Measurements from ENCODE around the gene SPAG9. TPM values are rescaled to one million over a fixed set of nuclear protein-coding genes. Genes with fewer than 3 reads are reported as not detected.
A peak's percentile ranks its signal among the peaks of the same experiment; 100 is the strongest.

The SPAG9 gene
- total RNA-seq, 4 donors from 2014 or later, result 85.2 to 110 (median 94.3) TPM

- Histone ChIP-seq H3K36me3 (peaks cover 4 to 46% of the 10 kb centered on the region in 2 donors), H3K27me3 (no peaks in the 10 kb centered on the region), H3K27ac (no peak overlapping the region), H3K4me1 (peaks cover 0 to 12% (median 5%) of the 10 kb centered on the region in 3 donors), H3K9me3 (no peaks in the 10 kb centered on the region), H3K4me3 (no peak overlapping the region)
- 79 to 86% methylated on average over 7 to 8 of the region's 9 CpGs for WGBS, 2 donors (ENCODE audit: low coverage in 1 of 2)
- no peak for ATAC-seq
- TF ChIP-seq POLR2A (IDR thresholded peaks at IDR 0.05), result no peak
- TF ChIP-seq, protein P1, sequence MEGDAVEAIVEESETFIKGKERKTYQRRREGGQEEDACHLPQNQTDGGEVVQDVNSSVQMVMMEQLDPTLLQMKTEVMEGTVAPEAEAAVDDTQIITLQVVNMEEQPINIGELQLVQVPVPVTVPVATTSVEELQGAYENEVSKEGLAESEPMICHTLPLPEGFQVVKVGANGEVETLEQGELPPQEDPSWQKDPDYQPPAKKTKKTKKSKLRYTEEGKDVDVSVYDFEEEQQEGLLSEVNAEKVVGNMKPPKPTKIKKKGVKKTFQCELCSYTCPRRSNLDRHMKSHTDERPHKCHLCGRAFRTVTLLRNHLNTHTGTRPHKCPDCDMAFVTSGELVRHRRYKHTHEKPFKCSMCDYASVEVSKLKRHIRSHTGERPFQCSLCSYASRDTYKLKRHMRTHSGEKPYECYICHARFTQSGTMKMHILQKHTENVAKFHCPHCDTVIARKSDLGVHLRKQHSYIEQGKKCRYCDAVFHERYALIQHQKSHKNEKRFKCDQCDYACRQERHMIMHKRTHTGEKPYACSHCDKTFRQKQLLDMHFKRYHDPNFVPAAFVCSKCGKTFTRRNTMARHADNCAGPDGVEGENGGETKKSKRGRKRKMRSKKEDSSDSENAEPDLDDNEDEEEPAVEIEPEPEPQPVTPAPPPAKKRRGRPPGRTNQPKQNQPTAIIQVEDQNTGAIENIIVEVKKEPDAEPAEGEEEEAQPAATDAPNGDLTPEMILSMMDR (IDR thresholded peaks at IDR 0.05), result no peak
- TF ChIP-seq EP300 (IDR thresholded peaks at IDR 0.05), result no peak
- TF ChIP-seq POLR2AphosphoS5 (IDR thresholded peaks at IDR 0.05), result no peak
Observed at GRCh38 chr17:50961282-50962220, 159.1 kb downstream of the SPAG9 start.

DNA sequence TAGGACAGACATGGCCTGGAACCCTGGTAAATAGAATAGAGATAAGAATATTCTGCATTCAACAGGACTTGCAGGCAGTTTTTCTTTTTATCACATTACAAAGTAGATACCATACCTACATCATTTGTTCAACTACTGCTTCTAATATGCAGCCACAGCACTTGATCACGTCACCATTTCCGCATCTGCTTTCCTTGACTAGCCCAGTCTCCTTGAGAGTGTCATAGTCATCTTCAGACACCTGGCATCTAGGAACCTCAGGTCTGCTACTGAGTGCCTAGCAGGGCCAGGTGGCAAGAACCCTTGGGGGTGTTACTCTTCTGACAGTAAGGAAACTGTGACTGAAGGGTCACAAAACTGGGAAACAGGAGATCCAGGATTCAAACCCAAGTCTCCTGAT, 161.3 kb downstream of the SPAG9 start:
- ATAC-seq, result no peak
- TF ChIP-seq EP300 (IDR thresholded peaks at IDR 0.05) (no peak), POLR2A (IDR thresholded peaks at IDR 0.05) (no peak), POLR2AphosphoS5 (IDR thresholded peaks at IDR 0.05) (no peak)
- TF ChIP-seq, protein P1 (IDR thresholded peaks at IDR 0.05), result no peak
- H3K27ac ChIP-seq, result no peak overlapping the region
- H3K4me3 ChIP-seq, result no peak overlapping the region
- peaks cover 0 to 31% (median 20%) of the 10 kb centered on the region in 3 donors for H3K4me1 ChIP-seq
- H3K36me3 ChIP-seq, result peaks cover 0 to 35% of the 10 kb centered on the region in 2 donors
- H3K9me3 ChIP-seq, result no peaks in the 10 kb centered on the region
- H3K27me3 ChIP-seq, result no peaks in the 10 kb centered on the region
- 86 to 93% methylated on average over 2 of the region's 2 CpGs for WGBS, 2 donors (ENCODE audit: low coverage in 1 of 2)

GRCh38 chr17:50957600-50958575, 162.8 kb downstream of the SPAG9 start:
- H3K27me3 ChIP-seq, result no peaks in the 10 kb centered on the region
- no peak for ATAC-seq
- H3K4me3 ChIP-seq, result no peak overlapping the region
- peaks cover 0 to 35% of the 10 kb centered on the region in 2 donors for H3K36me3 ChIP-seq
- H3K27ac ChIP-seq, result peak overlapping the region in 1 of 4 donors; percentile 29
- no peaks in the 10 kb centered on the region for H3K9me3 ChIP-seq
- H3K4me1 ChIP-seq, result peaks cover 0 to 39% (median 23%) of the 10 kb centered on the region in 3 donors
- TF ChIP-seq POLR2AphosphoS5 (IDR thresholded peaks at IDR 0.05), result no peak
- TF ChIP-seq EP300 (IDR thresholded peaks at IDR 0.05), result no peak
- TF ChIP-seq, protein P1 (IDR thresholded peaks at IDR 0.05), result no peak
- TF ChIP-seq POLR2A (IDR thresholded peaks at IDR 0.05), result no peak
- 73 to 74% methylated on average over 8 of the region's 15 CpGs for WGBS, 2 donors (ENCODE audit: low coverage in 1 of 2)

DNA sequence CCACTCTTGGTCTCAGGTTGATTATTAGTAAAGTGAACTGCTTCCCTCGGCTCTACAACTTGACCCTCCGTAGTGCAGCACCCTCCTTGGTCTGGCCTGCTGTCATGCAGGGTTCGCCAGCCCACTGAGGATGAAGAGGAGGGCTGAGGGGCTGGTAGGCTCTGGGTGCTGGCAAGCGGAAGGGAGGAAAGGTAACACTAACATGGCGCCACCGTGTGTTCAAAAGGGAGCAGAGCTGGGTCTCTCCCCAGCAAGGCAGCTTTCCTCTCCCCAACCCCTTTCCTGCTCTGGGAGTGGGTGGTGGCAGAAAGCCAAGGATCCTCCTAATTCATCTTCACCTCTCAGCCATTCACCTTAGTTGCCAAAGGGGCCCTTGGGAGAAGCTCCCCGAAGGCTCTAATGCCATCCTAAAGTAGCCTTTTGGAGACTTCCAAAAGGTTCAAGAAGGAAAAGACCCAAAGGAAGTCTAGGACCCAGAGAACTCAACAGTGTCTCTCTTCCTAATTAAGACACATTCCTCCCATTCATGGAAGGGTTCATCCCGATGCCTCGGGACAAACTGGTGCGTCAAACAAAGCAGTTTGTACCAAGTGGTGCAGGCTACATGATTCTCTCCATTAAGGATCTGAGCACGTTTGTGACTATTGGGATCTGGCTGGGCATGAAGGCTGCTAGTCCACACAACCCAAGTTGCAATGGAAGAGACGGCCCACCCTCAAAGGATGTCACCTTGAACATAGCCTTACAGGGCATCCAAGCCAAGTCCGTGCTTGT, 163.7 kb downstream of the SPAG9 start:
- peaks cover 0 to 43% (median 23%) of the 10 kb centered on the region in 3 donors for H3K4me1 ChIP-seq
- ATAC-seq, result peak; percentile 47
- H3K27me3 ChIP-seq, result no peaks in the 10 kb centered on the region
- no peak for TF ChIP-seq EP300 (IDR thresholded peaks at IDR 0.05)
- TF ChIP-seq, protein P1 (IDR thresholded peaks at IDR 0.05), result peak in 3 of 4 experiments; percentile 61 to 87 (median 66)
- no peak overlapping the region for H3K4me3 ChIP-seq
- H3K9me3 ChIP-seq, result no peaks in the 10 kb centered on the region
- WGBS, 2 donors (ENCODE audit: low coverage in 1 of 2), result 47 to 71% methylated on average over 5 to 6 of the region's 13 CpGs
- peaks cover 0 to 33% of the 10 kb centered on the region in 2 donors for H3K36me3 ChIP-seq
- peak overlapping the region in 3 of 4 donors; percentile 18 to 92 (median 73) for H3K27ac ChIP-seq
